MCF 10A (cell line): Measurements from ENCODE around the gene SPINK14. TPM values are rescaled to one million over a fixed set of nuclear protein-coding genes. Genes with fewer than 3 reads are reported as not detected.

Experiments
- BruUV-seq: library from RNA; stranded (reverse); fragments of 400-500 nt; replicated peaks from 2 replicates; lab custom pipeline; 2021; lab: Mats Ljungman, UMichigan
- CTCF ChIA-PET: fragments of 300-600 bp; sonication (Branson Sonifier 250); formaldehyde crosslinking; extraction: SDS; loops from one replicate; lab custom pipeline; 2021; ENCODE audit warnings: antibody characterized with exemption, inconsistent platforms; lab: Yijun Ruan, JAX
- POLR2A ChIA-PET: fragments of 300-600, 350-650 bp; sonication (Branson Sonifier 250); formaldehyde crosslinking; extraction: SDS; loops from one replicate; lab custom pipeline; 2020; ENCODE audit warnings: antibody characterized with exemption, inconsistent platforms; lab: Yijun Ruan, JAX
- DNase-seq: peaks from one replicate; pipeline ENCODE4 v3.0.0-alpha.2; 2018; ENCODE audit not compliant: unreplicated experiment
- H3K27ac Mint-ChIP-seq: one replicate; pipeline ENCODE4 v1.8.0; 2022; ENCODE audit warnings: mild to moderate bottlenecking, low read depth, mixed read lengths; ENCODE audit not compliant: unreplicated experiment
- H3K27me3 Mint-ChIP-seq: one replicate; pipeline ENCODE4 v1.8.0; 2022; ENCODE audit warnings: mixed read lengths; ENCODE audit not compliant: insufficient read depth, unreplicated experiment
- H3K36me3 Mint-ChIP-seq: one replicate; pipeline ENCODE4 v1.8.0; 2022; ENCODE audit warnings: mild to moderate bottlenecking, moderate library complexity, mixed read lengths; ENCODE audit not compliant: insufficient read depth, unreplicated experiment
- H3K4me1 Mint-ChIP-seq: one replicate; pipeline ENCODE4 v1.8.0; 2022; ENCODE audit warnings: mixed read lengths; ENCODE audit not compliant: insufficient read depth, unreplicated experiment
- H3K4me3 Mint-ChIP-seq: one replicate; pipeline ENCODE4 v1.8.0; 2022; ENCODE audit warnings: mild to moderate bottlenecking, moderate library complexity, mixed read lengths; ENCODE audit not compliant: unreplicated experiment
- H3K9me3 Mint-ChIP-seq: one replicate; pipeline ENCODE4 v1.8.0; 2022; ENCODE audit warnings: mixed read lengths; ENCODE audit not compliant: unreplicated experiment
- CTCF ChIP-seq: fragments of 200-600 bp; IDR thresholded peaks from one replicate; pipeline ENCODE4 v1.8.0; 2022; ENCODE audit warnings: antibody characterized with exemption, mild to moderate bottlenecking; ENCODE audit not compliant: unreplicated experiment
- intact Hi-C: fragments of 100-400 bp; cut with micrococcal nuclease; formaldehyde crosslinking; loops from 2 replicates; pipeline ENCODE4 v1.14.1; 2022
- total RNA-seq: library from RNA; stranded (reverse); gene quantifications from 2 replicates; pipeline ENCODE4 v1.2.3, GENCODE V29; 2022

The SPINK14 gene
- total RNA-seq, 1 experiment from 2014 or later, result not detected

- Mint-ChIP-seq H3K27me3 (no peaks in the 10 kb centered on the region), H3K27ac (no peak overlapping the region), H3K4me1 (peaks cover 5% of the 10 kb centered on the region), H3K36me3 (no peaks in the 10 kb centered on the region), H3K9me3 (no peaks in the 10 kb centered on the region), H3K4me3 (no peak overlapping the region)
- CTCF ChIA-PET, result no interaction called here
- no TSS peak for BruUV-seq
- POLR2A ChIA-PET, result no interaction called here
- TF ChIP-seq CTCF, result no peak
- DNase-seq, result no peak
- intact Hi-C loops, result no loop called here
Measured at GRCh38 chr5:148152781-148153180, 15.6 kb upstream of the SPINK14 start.

GRCh38 chr5:148156609-148157008, 11.7 kb upstream of the SPINK14 start:
- ChIA-PET POLR2A (interaction anchor here (1.0 kb wide), 1 partner anchor 195 kb away, joined by 3 read pairs; no protein-coding TSS in a partner anchor), CTCF (interaction anchor here (0.7 to 1.1 kb wide), 3 partner anchors 20 to 336 kb away, joined by 4 to 5 read pairs (median 4); no protein-coding TSS in a partner anchor)
- Mint-ChIP-seq H3K4me3 (no peak overlapping the region), H3K27me3 (no peaks in the 10 kb centered on the region), H3K36me3 (no peaks in the 10 kb centered on the region), H3K4me1 (peaks cover 5% of the 10 kb centered on the region), H3K27ac (no peak overlapping the region), H3K9me3 (no peaks in the 10 kb centered on the region)
- intact Hi-C loops, result no loop called here
- no peak for DNase-seq
- no peak for TF ChIP-seq CTCF
- no TSS peak for BruUV-seq

- Mint-ChIP-seq H3K36me3 (no peaks in the 10 kb centered on the region), H3K9me3 (no peaks in the 10 kb centered on the region), H3K4me3 (no peak overlapping the region), H3K4me1 (no peaks in the 10 kb centered on the region), H3K27me3 (no peaks in the 10 kb centered on the region), H3K27ac (no peak overlapping the region)
- no peak for TF ChIP-seq CTCF
- DNase-seq, result no peak
- BruUV-seq, result no TSS peak
- POLR2A ChIA-PET, result no interaction called here
- intact Hi-C loops, result no loop called here
- CTCF ChIA-PET, result interaction anchor here (0.5 to 3.5 kb wide), 2 partner anchors 35 to 213 kb away, joined by 3 to 10 read pairs; no protein-coding TSS in a partner anchor
Measured at GRCh38 chr5:148162038-148162437, 6.3 kb upstream of the SPINK14 start.

GRCh38 chr5:148163345-148163744, 5.0 kb upstream of the SPINK14 start:
- no peaks in the 10 kb centered on the region for H3K4me1 Mint-ChIP-seq
- ChIA-PET CTCF (interaction anchor here (0.7 to 3.5 kb wide), 3 partner anchors 211 to 603 kb away, joined by 3 to 10 read pairs (median 5); no protein-coding TSS in a partner anchor), POLR2A (no interaction called here)
- DNase-seq, result no peak
- no peak overlapping the region for H3K4me3 Mint-ChIP-seq
- no peak overlapping the region for H3K27ac Mint-ChIP-seq
- no peaks in the 10 kb centered on the region for H3K36me3 Mint-ChIP-seq
- no peaks in the 10 kb centered on the region for H3K9me3 Mint-ChIP-seq
- BruUV-seq, result no TSS peak
- no peaks in the 10 kb centered on the region for H3K27me3 Mint-ChIP-seq
- intact Hi-C loops, result no loop called here
- no peak for TF ChIP-seq CTCF
